ENCODE measurements around the gene KLF9. TPM values are rescaled to one million over a fixed set of nuclear protein-coding genes. Genes with fewer than 3 reads are reported as not detected.

Gene KLF9
- polyA plus RNA-seq, 1 donor: 2.6 TPM

DNA sequence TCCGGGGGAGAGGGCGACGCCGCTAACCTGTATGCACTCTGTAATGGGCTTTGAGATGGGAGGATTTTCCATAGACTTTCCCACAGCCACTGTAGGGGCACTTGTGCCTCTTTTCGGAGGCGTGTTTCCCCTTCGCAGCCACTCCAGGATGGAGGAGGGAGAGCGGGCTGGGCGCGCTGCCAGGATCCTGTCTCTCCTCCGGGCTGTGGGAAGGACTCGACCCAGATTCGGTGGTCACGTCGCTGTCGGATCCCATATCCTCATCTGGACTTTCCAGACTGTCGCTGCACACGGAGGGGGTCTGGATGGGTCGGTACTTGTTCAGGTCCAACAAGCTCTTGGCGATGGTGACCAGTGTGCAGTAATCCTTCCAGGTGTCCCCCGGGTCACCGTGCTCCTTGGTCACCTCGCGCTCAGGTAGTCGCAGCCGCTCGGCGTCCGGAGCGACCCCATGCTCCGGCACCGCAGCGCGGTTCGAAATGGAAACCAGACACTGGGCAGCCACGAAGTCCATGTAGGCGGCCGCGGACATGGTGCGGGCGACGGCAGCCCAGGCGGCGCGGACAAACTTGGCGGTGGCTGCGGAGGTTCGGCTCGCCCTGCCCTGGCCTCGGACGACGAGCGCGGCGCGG lies 1.5 kb downstream of the KLF9 start:
- Histone ChIP-seq H3K27ac (ENCODE audit: low read length) (peak overlapping the region; percentile 50), H3K4me1 (ENCODE audit: control insufficient read depth, insufficient read depth, low read length) (peaks cover 7% of the 10 kb centered on the region), H3K9me3 (ENCODE audit: control insufficient read depth, low read depth, low read length) (no peaks in the 10 kb centered on the region), H3K27me3 (ENCODE audit: control insufficient read depth, insufficient read depth, low read length) (peaks cover 62% of the 10 kb centered on the region), H3K36me3 (ENCODE audit: control insufficient read depth, insufficient read depth, low read length) (no peaks in the 10 kb centered on the region), H3K4me3 (ENCODE audit: low read length) (peak overlapping the region; percentile 53)
- WGBS (ENCODE audit: insufficient coverage, low lambda C conversion rate): no CpG with 5 or more reads among the region's 56 CpGs
- peak; percentile 64 to 72 for DNase-seq

DNA sequence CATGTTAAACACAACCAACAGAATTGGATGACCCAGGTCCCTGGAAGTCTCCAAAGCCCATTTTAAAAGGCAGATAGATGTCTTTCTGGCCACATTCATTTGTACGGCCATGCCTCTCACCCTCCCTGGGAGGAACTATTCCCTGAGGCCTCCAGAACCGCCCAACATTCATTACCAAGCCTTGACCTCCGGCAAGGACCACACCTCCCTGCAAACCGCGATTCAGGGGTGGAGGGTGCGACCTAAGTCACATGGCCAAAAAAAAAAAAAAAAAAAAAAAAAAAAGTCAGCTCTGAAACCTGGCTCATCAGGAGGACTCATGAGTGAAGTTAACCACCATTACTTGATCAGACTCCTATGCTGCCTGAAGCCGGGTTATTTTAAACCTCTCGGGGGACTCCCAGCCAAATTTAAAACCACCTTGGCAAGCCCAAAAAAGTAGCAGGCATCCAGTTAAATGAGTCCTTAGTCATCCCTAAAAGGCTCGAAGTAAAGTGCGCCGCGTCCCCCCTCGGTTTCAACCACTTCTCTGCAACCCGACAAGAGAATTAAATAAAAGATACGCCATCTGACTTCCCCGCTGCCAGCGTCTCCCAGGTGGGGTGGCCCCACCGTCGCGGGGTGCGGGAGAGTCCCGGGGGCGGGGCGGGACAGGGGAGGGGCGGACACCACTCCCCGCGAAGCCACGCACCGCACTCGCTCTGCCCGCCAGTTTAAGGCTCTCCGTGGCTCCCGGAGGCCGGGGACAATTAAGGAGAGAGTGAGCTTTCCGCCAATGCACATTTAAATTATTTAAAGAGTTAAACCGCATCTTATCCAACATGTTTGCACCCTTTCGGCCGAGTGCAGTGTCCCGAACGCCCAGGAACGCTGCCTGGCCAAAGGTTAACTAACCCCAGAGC lies 2.3 kb downstream of the KLF9 start:
- Histone ChIP-seq H3K27ac (ENCODE audit: low read length) (peak overlapping the region; percentile 50), H3K4me3 (ENCODE audit: low read length) (peak overlapping the region; percentile 53), H3K36me3 (ENCODE audit: control insufficient read depth, insufficient read depth, low read length) (no peaks in the 10 kb centered on the region), H3K9me3 (ENCODE audit: control insufficient read depth, low read depth, low read length) (no peaks in the 10 kb centered on the region), H3K4me1 (ENCODE audit: control insufficient read depth, insufficient read depth, low read length) (peaks cover 8% of the 10 kb centered on the region), H3K27me3 (ENCODE audit: control insufficient read depth, insufficient read depth, low read length) (peaks cover 62% of the 10 kb centered on the region)
- WGBS (ENCODE audit: insufficient coverage, low lambda C conversion rate): 7% methylated on average over 3 of the region's 41 CpGs
- peak in 1 of 2 donors; percentile 22 for DNase-seq

DNA sequence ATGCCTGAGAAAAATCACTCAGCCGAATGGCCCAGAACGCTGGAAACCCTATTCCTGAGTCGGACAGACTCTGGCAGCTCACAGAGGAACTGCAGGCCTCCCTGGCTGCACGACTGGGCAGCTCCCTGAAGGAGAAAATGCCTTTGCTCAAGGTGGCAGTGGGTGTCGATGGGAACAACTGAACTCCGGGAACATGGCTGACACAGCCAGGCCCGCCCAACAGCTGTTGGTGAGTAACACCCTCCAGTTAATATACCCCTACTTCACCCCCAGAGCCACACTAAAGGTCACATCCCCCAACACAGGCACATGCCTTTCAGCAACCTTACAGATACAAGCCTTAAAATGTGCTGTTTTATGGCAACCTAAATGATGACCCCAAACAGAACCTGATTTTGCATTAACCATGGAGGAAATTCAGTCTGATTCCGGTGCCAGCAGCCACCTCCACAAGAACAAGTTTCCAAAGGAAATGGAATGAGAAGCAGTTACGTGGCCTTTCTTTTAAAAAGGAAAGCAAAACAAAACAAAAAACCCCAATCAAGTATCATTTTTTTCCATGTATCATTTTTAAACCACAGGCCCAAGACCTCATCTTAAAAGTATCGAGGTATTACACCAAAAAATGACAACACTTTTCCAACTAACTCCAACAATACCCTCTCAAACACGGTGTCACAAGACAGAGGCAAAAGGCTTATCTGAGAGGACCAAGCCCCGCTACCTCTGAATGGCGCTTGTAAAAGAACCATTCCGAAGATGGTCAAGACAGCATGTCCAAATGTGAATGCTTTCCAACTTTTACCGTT lies 3.1 kb downstream of the KLF9 start:
- peak overlapping the region; percentile 53 for H3K4me3 ChIP-seq (ENCODE audit: low read length)
- H3K4me1 ChIP-seq (ENCODE audit: control insufficient read depth, insufficient read depth, low read length): peaks cover 9% of the 10 kb centered on the region
- H3K36me3 ChIP-seq (ENCODE audit: control insufficient read depth, insufficient read depth, low read length): no peaks in the 10 kb centered on the region
- WGBS (ENCODE audit: insufficient coverage, low lambda C conversion rate): 100% methylated on average over 1 of the region's 15 CpGs
- no peak for DNase-seq
- peak overlapping the region; percentile 34 for H3K27ac ChIP-seq (ENCODE audit: low read length)
- peaks cover 61% of the 10 kb centered on the region for H3K27me3 ChIP-seq (ENCODE audit: control insufficient read depth, insufficient read depth, low read length)
- H3K9me3 ChIP-seq (ENCODE audit: control insufficient read depth, low read depth, low read length): no peaks in the 10 kb centered on the region

DNA sequence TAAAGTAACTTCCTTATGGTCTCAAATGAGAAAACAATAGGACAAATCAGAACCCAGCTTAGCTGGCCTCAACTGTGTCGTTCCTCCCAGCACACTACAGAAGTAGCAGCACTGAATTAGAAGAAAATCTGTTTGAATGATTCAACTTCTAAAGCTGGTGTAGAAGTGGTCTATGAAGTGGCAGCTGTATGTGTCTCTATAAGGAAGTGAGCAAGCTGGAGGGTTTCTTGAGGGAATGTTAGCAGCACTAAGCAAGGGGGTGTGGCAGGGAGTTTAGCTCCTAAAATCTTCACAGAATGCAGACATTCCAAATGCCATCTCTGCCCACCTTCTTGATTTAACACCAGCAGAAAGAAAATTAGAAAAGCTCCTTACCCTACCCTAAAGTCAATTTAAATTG lies 4.1 kb downstream of the KLF9 start:
- peaks cover 56% of the 10 kb centered on the region for H3K27me3 ChIP-seq (ENCODE audit: control insufficient read depth, insufficient read depth, low read length)
- no peak for DNase-seq
- no peaks in the 10 kb centered on the region for H3K36me3 ChIP-seq (ENCODE audit: control insufficient read depth, insufficient read depth, low read length)
- WGBS (ENCODE audit: insufficient coverage, low lambda C conversion rate): no CpG with 5 or more reads among the region's 1 CpG
- no peak overlapping the region for H3K27ac ChIP-seq (ENCODE audit: low read length)
- H3K4me1 ChIP-seq (ENCODE audit: control insufficient read depth, insufficient read depth, low read length): peaks cover 9% of the 10 kb centered on the region
- no peak overlapping the region for H3K4me3 ChIP-seq (ENCODE audit: low read length)
- no peaks in the 10 kb centered on the region for H3K9me3 ChIP-seq (ENCODE audit: control insufficient read depth, low read depth, low read length)

DNA sequence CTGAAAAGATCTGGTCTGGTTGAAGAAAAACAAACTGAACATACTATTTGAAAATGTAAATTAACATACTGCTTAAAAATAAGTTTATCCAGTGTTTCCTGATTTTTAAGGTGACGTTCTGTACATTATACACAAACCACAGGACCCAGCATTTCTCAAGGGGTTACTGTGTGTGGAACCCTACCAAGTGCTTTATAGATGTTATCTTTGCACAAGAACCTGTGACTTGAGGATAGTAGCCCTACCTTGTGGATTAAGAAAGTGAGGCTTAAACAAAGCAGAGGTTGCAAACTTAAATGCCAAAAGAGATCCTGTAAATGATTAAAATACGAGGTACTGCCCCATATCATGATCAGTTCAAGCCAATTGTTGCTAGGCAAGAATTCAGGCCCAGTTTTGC lies 4.7 kb downstream of the KLF9 start:
- Histone ChIP-seq H3K4me1 (ENCODE audit: control insufficient read depth, insufficient read depth, low read length) (peaks cover 9% of the 10 kb centered on the region), H3K36me3 (ENCODE audit: control insufficient read depth, insufficient read depth, low read length) (no peaks in the 10 kb centered on the region), H3K27ac (ENCODE audit: low read length) (no peak overlapping the region), H3K4me3 (ENCODE audit: low read length) (no peak overlapping the region), H3K27me3 (ENCODE audit: control insufficient read depth, insufficient read depth, low read length) (peaks cover 51% of the 10 kb centered on the region), H3K9me3 (ENCODE audit: control insufficient read depth, low read depth, low read length) (no peaks in the 10 kb centered on the region)
- WGBS (ENCODE audit: insufficient coverage, low lambda C conversion rate): no CpG with 5 or more reads among the region's 2 CpGs
- DNase-seq: no peak

DNA sequence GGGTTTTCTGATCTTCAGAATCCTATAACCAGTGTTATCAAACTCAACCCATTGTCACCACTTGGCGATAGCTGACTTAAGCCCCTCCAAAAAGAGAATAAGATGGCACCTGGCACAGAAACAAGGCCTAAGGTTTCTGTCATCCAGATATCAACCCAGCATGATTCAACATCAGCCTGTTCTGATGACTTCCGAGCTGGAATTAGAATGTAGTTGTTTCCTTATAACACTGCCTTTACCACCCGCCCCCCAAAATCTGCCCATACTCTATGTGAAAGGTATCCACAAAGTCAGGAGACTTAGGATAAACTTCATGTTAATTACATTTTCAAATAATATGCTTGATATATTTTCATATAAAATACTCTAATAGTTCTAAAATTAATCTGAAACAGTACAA lies 5.2 kb downstream of the KLF9 start:
- Histone ChIP-seq H3K9me3 (ENCODE audit: control insufficient read depth, low read depth, low read length) (no peaks in the 10 kb centered on the region), H3K36me3 (ENCODE audit: control insufficient read depth, insufficient read depth, low read length) (no peaks in the 10 kb centered on the region), H3K4me3 (ENCODE audit: low read length) (no peak overlapping the region), H3K4me1 (ENCODE audit: control insufficient read depth, insufficient read depth, low read length) (peaks cover 9% of the 10 kb centered on the region), H3K27me3 (ENCODE audit: control insufficient read depth, insufficient read depth, low read length) (peaks cover 47% of the 10 kb centered on the region), H3K27ac (ENCODE audit: low read length) (no peak overlapping the region)
- DNase-seq: no peak
- WGBS (ENCODE audit: insufficient coverage, low lambda C conversion rate): 100% methylated on average over 1 of the region's 3 CpGs

DNA sequence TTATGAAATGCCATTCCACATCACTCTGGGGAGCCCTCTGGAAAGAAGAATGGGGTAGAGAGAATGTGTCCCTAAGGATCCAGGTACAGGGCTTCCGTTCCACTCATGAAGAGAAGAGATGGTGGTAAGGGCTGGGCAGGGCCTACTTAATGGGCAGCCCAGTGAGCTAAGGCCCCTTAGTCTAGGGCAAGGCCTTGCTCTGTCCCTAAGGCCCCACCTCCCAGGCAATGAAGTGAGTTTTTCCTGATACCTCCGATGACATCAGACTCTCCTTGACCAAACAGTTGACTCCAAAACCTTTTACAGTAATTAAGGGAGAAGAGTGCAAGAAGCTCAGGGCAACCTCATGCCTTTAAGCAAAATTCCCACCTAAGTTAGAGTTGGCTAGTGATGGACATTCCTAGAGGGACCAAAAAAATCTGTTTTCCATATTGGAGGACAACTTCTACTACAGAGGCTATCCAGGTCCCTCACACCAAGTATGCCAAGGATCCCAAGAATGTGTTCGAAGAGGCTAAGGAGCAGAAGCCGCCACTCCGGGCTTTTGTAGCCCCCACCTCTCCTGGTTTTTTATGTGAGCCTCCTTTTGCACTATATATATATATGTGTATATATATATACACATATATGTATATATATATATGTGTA lies 5.9 kb downstream of the KLF9 start:
- WGBS (ENCODE audit: insufficient coverage, low lambda C conversion rate): no CpG with 5 or more reads among the region's 5 CpGs
- no peak overlapping the region for H3K4me3 ChIP-seq (ENCODE audit: low read length)
- DNase-seq: no peak
- no peaks in the 10 kb centered on the region for H3K9me3 ChIP-seq (ENCODE audit: control insufficient read depth, low read depth, low read length)
- H3K4me1 ChIP-seq (ENCODE audit: control insufficient read depth, insufficient read depth, low read length): peaks cover 9% of the 10 kb centered on the region
- peaks cover 39% of the 10 kb centered on the region for H3K27me3 ChIP-seq (ENCODE audit: control insufficient read depth, insufficient read depth, low read length)
- H3K27ac ChIP-seq (ENCODE audit: low read length): no peak overlapping the region
- H3K36me3 ChIP-seq (ENCODE audit: control insufficient read depth, insufficient read depth, low read length): no peaks in the 10 kb centered on the region

DNA sequence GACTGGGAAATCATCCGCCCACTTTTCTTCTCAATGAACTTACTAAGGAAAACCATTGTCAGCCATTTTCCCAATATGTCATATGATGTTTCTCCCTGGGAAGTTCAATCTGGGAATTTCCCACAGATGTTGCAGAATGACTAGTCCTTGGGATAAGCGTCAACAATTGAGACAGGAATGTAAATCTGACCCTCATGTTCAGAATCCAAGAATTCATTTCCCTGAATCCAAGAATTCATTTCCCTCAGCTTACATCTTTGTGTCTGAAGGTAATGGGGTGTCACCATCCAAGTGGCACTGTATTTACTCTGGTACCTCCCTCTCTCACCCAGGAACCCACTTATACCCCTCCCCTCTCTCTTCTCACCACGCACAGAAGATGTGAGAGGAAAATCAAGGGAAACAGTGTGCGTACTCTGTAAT lies 7.4 kb downstream of the KLF9 start:
- DNase-seq: peak in 1 of 2 donors; percentile 45
- no peaks in the 10 kb centered on the region for H3K36me3 ChIP-seq (ENCODE audit: control insufficient read depth, insufficient read depth, low read length)
- H3K27me3 ChIP-seq (ENCODE audit: control insufficient read depth, insufficient read depth, low read length): peaks cover 27% of the 10 kb centered on the region
- peak overlapping the region; percentile 49 for H3K27ac ChIP-seq (ENCODE audit: low read length)
- WGBS (ENCODE audit: insufficient coverage, low lambda C conversion rate): 100% methylated on average over 1 of the region's 4 CpGs
- H3K4me1 ChIP-seq (ENCODE audit: control insufficient read depth, insufficient read depth, low read length): peaks cover 4% of the 10 kb centered on the region
- H3K4me3 ChIP-seq (ENCODE audit: low read length): no peak overlapping the region
- no peaks in the 10 kb centered on the region for H3K9me3 ChIP-seq (ENCODE audit: control insufficient read depth, low read depth, low read length)

DNA sequence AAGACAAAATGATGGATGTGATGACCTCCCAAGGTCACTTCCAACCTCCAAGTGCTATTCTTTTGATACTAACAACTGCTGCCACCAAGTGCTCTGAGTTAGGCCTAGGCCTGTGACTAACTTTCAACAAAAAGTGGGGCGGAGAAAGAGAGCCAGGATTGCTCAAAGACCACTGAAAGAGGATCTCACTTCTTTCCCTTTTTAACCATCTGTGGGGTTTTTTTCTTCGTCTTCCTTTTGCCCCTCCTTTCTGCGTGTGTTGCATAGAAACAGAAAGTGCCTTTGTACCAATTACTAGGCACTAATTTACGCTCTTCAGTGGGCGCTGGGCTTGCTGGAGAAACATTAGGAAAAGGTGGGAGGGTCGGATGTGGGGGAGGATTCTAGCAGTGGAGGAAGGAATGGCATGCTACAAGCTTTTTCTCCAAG lies 8.0 kb downstream of the KLF9 start:
- H3K27me3 ChIP-seq (ENCODE audit: control insufficient read depth, insufficient read depth, low read length): peaks cover 21% of the 10 kb centered on the region
- H3K4me1 ChIP-seq (ENCODE audit: control insufficient read depth, insufficient read depth, low read length): peaks cover 2% of the 10 kb centered on the region
- H3K36me3 ChIP-seq (ENCODE audit: control insufficient read depth, insufficient read depth, low read length): no peaks in the 10 kb centered on the region
- peak in 1 of 2 donors; percentile 24 for DNase-seq
- peak overlapping the region; percentile 49 for H3K27ac ChIP-seq (ENCODE audit: low read length)
- no peak overlapping the region for H3K4me3 ChIP-seq (ENCODE audit: low read length)
- WGBS (ENCODE audit: insufficient coverage, low lambda C conversion rate): 68% methylated on average over 5 of the region's 6 CpGs
- H3K9me3 ChIP-seq (ENCODE audit: control insufficient read depth, low read depth, low read length): no peaks in the 10 kb centered on the region
